Body of pancreas (tissue), 4 donors: ENCODE measurements around the gene GMEB1. TPM values are rescaled to one million over a fixed set of nuclear protein-coding genes. Genes with fewer than 3 reads are reported as not detected.

Experiments
- ATAC-seq: fragments of 150-250 bp; one replicate; pipeline ENCODE4 v1.9.1; 2016
- DNase-seq, 4 donors: peaks; one replicate each; pipeline ENCODE4 v3.0.0-alpha.2; 2019
- H3K27ac ChIP-seq, 4 donors: fragments of 200-600 bp; sonication (generic); 1 replicate in 3 of 4; 2 replicates in 1 of 4; pipeline versions ENCODE4 v1.5.1 to v1.6.1; 2016 to 2019; ENCODE audit warnings: mild to moderate bottlenecking in 1 of 4, mixed read lengths in 1 of 4, moderate library complexity in 1 of 4
- H3K27me3 ChIP-seq, 2 donors: fragments of 200-600 bp; sonication (generic); one replicate each; pipeline ENCODE4 v1.6.0; 2016; ENCODE audit warnings: mild to moderate bottlenecking in 1 of 2
- H3K36me3 ChIP-seq, 2 donors: fragments of 200-600 bp; sonication (generic); replicated peaks in 1 of 2; 2 replicates each; pipeline ENCODE4 v1.5.1; 2016; ENCODE audit warnings: low read depth in 2 of 2; ENCODE audit not compliant: insufficient read depth in 1 of 2
- H3K4me1 ChIP-seq: fragments of 200-600 bp; sonication (generic); one replicate; pipeline ENCODE4 v1.6.0; 2016
- H3K4me3 ChIP-seq, 2 donors: fragments of 200-600 bp; sonication (generic); 1 replicate in 1 of 2; 2 replicates in 1 of 2; pipeline ENCODE4 v1.5.1; 2016 to 2019
- H3K9me3 ChIP-seq, 3 donors: fragments of 200-600 bp; sonication (generic); 1 replicate in 2 of 3; 2 replicates in 1 of 3; pipeline ENCODE4 v1.5.1; 2016
- CTCF ChIP-seq, 7 experiments: fragments of 450-650 bp in 4 of 7; fragments of 200-600 bp in 3 of 7; sonication (generic) in 3 of 7; IDR thresholded peaks; one replicate each; pipeline ENCODE4 v1.5.1; 2016 to 2019; ENCODE audit warnings: antibody characterized with exemption in 7 of 7
- POLR2A ChIP-seq, 3 donors: fragments of 450-650 bp; IDR thresholded peaks; one replicate each; pipeline ENCODE4 v1.6.1; 2016; ENCODE audit warnings: antibody characterized with exemption in 3 of 3, mild to moderate bottlenecking in 2 of 3
- WGBS, 2 donors: methylation state at CpG; one replicate each; pipeline ENCODE4 v1.1.5; 2017; 5-methylcytosine and 5-hydroxymethylcytosine counted together
- intact Hi-C: fragments of 100-400 bp; cut with DNase I; formaldehyde crosslinking; loops from one replicate; pipeline ENCODE4 v1.15.1; 2023
- total RNA-seq, 2 donors: library from RNA; depleted of rRNA; stranded (reverse); fragments of >200 nt; gene quantifications; one replicate each; pipeline ENCODE4 v1.1.0, GENCODE V29; 2016

The GMEB1 gene
- total RNA-seq, 2 donors from 2014 or later = 5.2 to 5.6 TPM

GRCh38 chr1:28656335-28656734 is 12.2 kb upstream of the GMEB1 start:
- TF ChIP-seq POLR2A (IDR thresholded peaks at IDR 0.05) = no peak
- TF ChIP-seq CTCF (IDR thresholded peaks at IDR 0.05) = no peak
- no peaks in the 10 kb centered on the region for H3K27me3 ChIP-seq
- H3K4me3 ChIP-seq = no peak overlapping the region
- WGBS, 2 donors = 87 to 92% methylated on average over 6 of the region's 6 CpGs
- H3K9me3 ChIP-seq = no peaks in the 10 kb centered on the region
- intact Hi-C loops = no loop called here
- no peak for ATAC-seq
- no peaks in the 10 kb centered on the region for H3K36me3 ChIP-seq
- no peak overlapping the region for H3K27ac ChIP-seq
- DNase-seq = no peak
- no peaks in the 10 kb centered on the region for H3K4me1 ChIP-seq

- H3K4me3 ChIP-seq = no peak overlapping the region
- intact Hi-C loops = no loop called here
- H3K9me3 ChIP-seq = no peaks in the 10 kb centered on the region
- no peaks in the 10 kb centered on the region for H3K27me3 ChIP-seq
- peaks cover 5% of the 10 kb centered on the region for H3K4me1 ChIP-seq
- 62 to 66% methylated on average over 7 of the region's 7 CpGs for WGBS, 2 donors
- H3K27ac ChIP-seq = no peak overlapping the region
- ATAC-seq (no peak), DNase-seq (no peak)
- no peak for TF ChIP-seq CTCF (IDR thresholded peaks at IDR 0.05)
- TF ChIP-seq POLR2A (IDR thresholded peaks at IDR 0.05) = no peak
- no peaks in the 10 kb centered on the region for H3K36me3 ChIP-seq
Measured at GRCh38 chr1:28663871-28664470, 4.6 kb upstream of the GMEB1 start.

DNA sequence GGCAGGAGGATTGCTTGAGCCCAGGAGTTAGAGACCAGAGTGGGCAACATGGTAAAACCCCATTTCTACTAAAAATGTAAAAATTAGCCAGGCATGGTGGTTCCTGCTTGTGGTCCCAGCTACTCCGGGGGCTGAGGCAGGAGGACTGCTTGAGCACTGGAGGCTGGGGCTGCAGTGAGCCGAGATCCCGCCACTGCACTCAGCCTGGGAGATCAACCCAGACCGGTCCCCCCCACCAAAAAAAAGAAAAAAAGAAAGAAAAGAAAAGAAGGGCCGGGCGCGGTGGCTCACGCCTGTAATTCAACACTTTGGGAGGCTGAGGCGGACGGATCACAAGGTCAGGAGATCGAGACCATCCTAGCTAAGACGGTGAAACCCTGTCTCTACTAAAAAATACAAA is 1.8 kb upstream of the GMEB1 start:
- H3K36me3 ChIP-seq = no peaks in the 10 kb centered on the region
- no peaks in the 10 kb centered on the region for H3K9me3 ChIP-seq
- no peak overlapping the region for H3K4me3 ChIP-seq
- TF ChIP-seq POLR2A (IDR thresholded peaks at IDR 0.05) = no peak
- no peak for TF ChIP-seq CTCF (IDR thresholded peaks at IDR 0.05)
- peaks cover 5% of the 10 kb centered on the region for H3K4me1 ChIP-seq
- no peaks in the 10 kb centered on the region for H3K27me3 ChIP-seq
- no peak overlapping the region for H3K27ac ChIP-seq
- WGBS, 2 donors = 95% methylated on average over 10 to 12 of the region's 12 CpGs
- intact Hi-C loops = no loop called here
- no peak for DNase-seq
- no peak for ATAC-seq

- no peaks in the 10 kb centered on the region for H3K27me3 ChIP-seq
- H3K9me3 ChIP-seq = no peaks in the 10 kb centered on the region
- H3K27ac ChIP-seq = peak overlapping the region; percentile 65 to 97 (median 94)
- H3K36me3 ChIP-seq = no peaks in the 10 kb centered on the region
- peak overlapping the region; percentile 87 to 90 for H3K4me3 ChIP-seq
- intact Hi-C loops = no loop called here
- ATAC-seq (peak; percentile 89), DNase-seq (peak; percentile 22 to 70 (median 36))
- TF ChIP-seq CTCF (IDR thresholded peaks at IDR 0.05) (no peak), POLR2A (IDR thresholded peaks at IDR 0.05) (peak; percentile 11 to 26 (median 18))
- peaks cover 5% of the 10 kb centered on the region for H3K4me1 ChIP-seq
- 0 to 1% methylated on average over 26 to 40 of the region's 63 CpGs for WGBS, 2 donors
Measured at GRCh38 chr1:28668956-28669723, 556 bp downstream of the GMEB1 start.
